Osteocyte (in vitro differentiated cells): ENCODE measurements around the gene PIP4K2A. TPM values are rescaled to one million over a fixed set of nuclear protein-coding genes. Genes with fewer than 3 reads are reported as not detected.

Experiments
- DNase-seq: peaks from one replicate; pipeline ENCODE4 v3.0.0; 2021; ENCODE audit warnings: mixed read lengths; ENCODE audit not compliant: unreplicated experiment; ENCODE audit errors: extremely low spot score
- H3K27ac Mint-ChIP-seq: one replicate; pipeline ENCODE4 v1.8.0; 2021; ENCODE audit warnings: mild to moderate bottlenecking, mixed read lengths; ENCODE audit not compliant: unreplicated experiment
- H3K27me3 Mint-ChIP-seq: one replicate; pipeline ENCODE4 v1.8.0; 2021; ENCODE audit warnings: mixed read lengths; ENCODE audit not compliant: unreplicated experiment
- H3K36me3 Mint-ChIP-seq: one replicate; pipeline ENCODE4 v1.8.0; 2021; ENCODE audit warnings: mixed read lengths; ENCODE audit not compliant: unreplicated experiment
- H3K4me1 Mint-ChIP-seq: one replicate; pipeline ENCODE4 v1.8.0; 2021; ENCODE audit warnings: mixed read lengths; ENCODE audit not compliant: unreplicated experiment
- H3K4me3 Mint-ChIP-seq: one replicate; pipeline ENCODE4 v1.8.0; 2021; ENCODE audit warnings: mild to moderate bottlenecking, moderate library complexity, mixed read lengths; ENCODE audit not compliant: unreplicated experiment
- H3K9me3 Mint-ChIP-seq: one replicate; pipeline ENCODE4 v1.8.0; 2021; ENCODE audit warnings: mixed read lengths; ENCODE audit not compliant: unreplicated experiment
- total RNA-seq: library from RNA; stranded (reverse); gene quantifications from 2 replicates; pipeline ENCODE4 v1.2.1, GENCODE V29; 2021
- TF ChIP-seq, protein P1 (sequence below): fragments of 200-600 bp; sonication (generic); IDR thresholded peaks from 2 replicates; pipeline ENCODE4 v1.5.0; 2021; ENCODE audit warnings: antibody characterized with exemption, mild to moderate bottlenecking, moderate library complexity

Gene PIP4K2A
- total RNA-seq, 1 donor from 2014 or later: 41.1 TPM

GRCh38 chr10:22550732-22551131, 163.6 kb downstream of the PIP4K2A start:
- Mint-ChIP-seq H3K36me3 (peaks cover 22% of the 10 kb centered on the region), H3K27ac (no peak overlapping the region), H3K4me3 (no peak overlapping the region), H3K27me3 (no peaks in the 10 kb centered on the region), H3K9me3 (no peaks in the 10 kb centered on the region), H3K4me1 (peaks cover 24% of the 10 kb centered on the region)
- DNase-seq: no peak
- TF ChIP-seq, protein P1, sequence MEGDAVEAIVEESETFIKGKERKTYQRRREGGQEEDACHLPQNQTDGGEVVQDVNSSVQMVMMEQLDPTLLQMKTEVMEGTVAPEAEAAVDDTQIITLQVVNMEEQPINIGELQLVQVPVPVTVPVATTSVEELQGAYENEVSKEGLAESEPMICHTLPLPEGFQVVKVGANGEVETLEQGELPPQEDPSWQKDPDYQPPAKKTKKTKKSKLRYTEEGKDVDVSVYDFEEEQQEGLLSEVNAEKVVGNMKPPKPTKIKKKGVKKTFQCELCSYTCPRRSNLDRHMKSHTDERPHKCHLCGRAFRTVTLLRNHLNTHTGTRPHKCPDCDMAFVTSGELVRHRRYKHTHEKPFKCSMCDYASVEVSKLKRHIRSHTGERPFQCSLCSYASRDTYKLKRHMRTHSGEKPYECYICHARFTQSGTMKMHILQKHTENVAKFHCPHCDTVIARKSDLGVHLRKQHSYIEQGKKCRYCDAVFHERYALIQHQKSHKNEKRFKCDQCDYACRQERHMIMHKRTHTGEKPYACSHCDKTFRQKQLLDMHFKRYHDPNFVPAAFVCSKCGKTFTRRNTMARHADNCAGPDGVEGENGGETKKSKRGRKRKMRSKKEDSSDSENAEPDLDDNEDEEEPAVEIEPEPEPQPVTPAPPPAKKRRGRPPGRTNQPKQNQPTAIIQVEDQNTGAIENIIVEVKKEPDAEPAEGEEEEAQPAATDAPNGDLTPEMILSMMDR: peak; percentile 60

DNA sequence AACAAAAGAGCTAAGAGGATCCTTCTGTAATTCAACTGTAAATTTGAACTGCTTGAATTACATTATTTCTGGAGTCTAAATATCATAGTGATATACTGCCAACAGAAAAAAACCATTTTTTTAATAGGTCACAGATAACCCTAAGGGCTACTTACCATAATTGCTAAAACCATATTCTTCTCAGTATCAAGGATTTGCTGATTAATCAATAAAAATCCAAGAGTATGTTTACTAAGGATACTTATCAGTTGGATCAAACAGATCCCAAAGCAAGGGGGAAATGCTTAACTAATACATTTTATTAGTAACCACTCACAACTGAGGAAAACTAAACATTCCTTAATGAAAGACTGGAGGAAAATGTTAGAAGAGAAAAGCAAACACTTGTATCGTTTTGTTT, 166.0 kb downstream of the PIP4K2A start:
- no peaks in the 10 kb centered on the region for H3K9me3 Mint-ChIP-seq
- TF ChIP-seq, protein P1: no peak
- no peak for DNase-seq
- peaks cover 8% of the 10 kb centered on the region for H3K4me1 Mint-ChIP-seq
- no peak overlapping the region for H3K4me3 Mint-ChIP-seq
- no peaks in the 10 kb centered on the region for H3K27me3 Mint-ChIP-seq
- H3K27ac Mint-ChIP-seq: no peak overlapping the region
- peaks cover 26% of the 10 kb centered on the region for H3K36me3 Mint-ChIP-seq

- Mint-ChIP-seq H3K4me3 (no peak overlapping the region), H3K27me3 (no peaks in the 10 kb centered on the region), H3K36me3 (peaks cover 40% of the 10 kb centered on the region), H3K27ac (no peak overlapping the region), H3K9me3 (no peaks in the 10 kb centered on the region), H3K4me1 (no peaks in the 10 kb centered on the region)
- TF ChIP-seq, protein P1: no peak
- no peak for DNase-seq
Observed at GRCh38 chr10:22545643-22546042, 168.7 kb downstream of the PIP4K2A start.

DNA sequence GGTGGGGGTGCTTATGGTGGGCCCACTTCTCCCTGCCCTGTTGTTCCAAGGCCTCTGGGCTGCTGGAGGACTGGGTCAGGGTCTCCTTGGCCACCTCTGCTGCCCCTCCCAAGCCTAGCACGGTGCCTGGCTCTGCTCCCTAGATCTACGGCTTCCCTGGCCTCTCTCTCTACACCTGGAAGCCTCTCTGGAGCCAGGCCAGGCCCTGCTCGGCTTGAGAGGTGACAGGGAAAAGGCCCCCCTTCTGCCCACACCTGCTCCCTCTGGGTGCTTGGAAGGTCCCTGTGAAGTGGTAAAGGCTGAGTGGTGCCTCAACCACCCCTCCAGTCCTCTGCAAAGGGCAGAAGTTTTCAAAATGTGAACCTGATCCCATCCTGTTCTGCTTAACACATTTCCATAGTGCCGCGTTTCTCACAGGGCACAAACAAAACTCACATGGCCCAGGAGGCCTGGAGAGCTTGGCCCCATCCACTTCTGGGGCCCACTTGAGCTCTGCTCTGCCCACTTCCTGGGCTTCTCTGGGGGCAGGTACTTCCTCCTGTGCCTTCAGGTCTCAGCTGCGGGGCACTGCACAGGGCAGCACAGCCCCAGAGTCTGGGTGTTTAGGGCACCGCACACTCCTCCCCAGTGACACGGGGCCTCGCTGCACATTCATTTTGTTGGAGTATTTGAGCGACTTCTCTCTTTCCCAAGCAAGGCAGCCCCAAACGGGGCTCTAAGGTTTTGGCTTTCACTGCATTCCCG, 169.9 kb downstream of the PIP4K2A start:
- Mint-ChIP-seq H3K4me1 (no peaks in the 10 kb centered on the region), H3K27me3 (no peaks in the 10 kb centered on the region), H3K36me3 (peaks cover 41% of the 10 kb centered on the region), H3K4me3 (no peak overlapping the region), H3K9me3 (no peaks in the 10 kb centered on the region), H3K27ac (no peak overlapping the region)
- DNase-seq: no peak
- TF ChIP-seq, protein P1: no peak

DNA sequence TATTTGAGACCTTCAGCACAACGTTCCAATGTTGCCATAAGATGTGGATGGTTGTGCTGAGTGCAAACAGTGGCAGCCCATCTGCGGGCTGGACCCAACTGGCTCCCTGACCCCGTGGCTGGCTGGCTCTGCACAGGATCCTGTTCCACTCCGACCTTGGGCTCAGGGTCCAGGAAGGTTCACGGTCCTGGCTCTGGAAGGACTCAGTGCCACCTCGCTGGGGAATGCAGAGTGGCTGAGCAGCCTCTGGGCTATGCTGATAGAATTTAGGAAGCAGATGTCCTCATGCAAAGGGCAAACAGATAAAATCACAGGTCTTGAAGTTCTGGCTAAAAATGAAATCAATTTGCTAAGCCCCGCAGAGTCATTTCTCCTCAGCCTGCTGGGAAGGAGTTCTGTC, 171.6 kb downstream of the PIP4K2A start:
- no peak for DNase-seq
- no peak overlapping the region for H3K4me3 Mint-ChIP-seq
- H3K4me1 Mint-ChIP-seq: no peaks in the 10 kb centered on the region
- H3K27ac Mint-ChIP-seq: no peak overlapping the region
- H3K27me3 Mint-ChIP-seq: no peaks in the 10 kb centered on the region
- peaks cover 48% of the 10 kb centered on the region for H3K36me3 Mint-ChIP-seq
- TF ChIP-seq, protein P1: no peak
- no peaks in the 10 kb centered on the region for H3K9me3 Mint-ChIP-seq
